HepG2 (cell line): ENCODE data around the gene SURF2. TPM values are rescaled to one million over a fixed set of nuclear protein-coding genes. Genes with fewer than 3 reads are reported as not detected.

Experiments used
- CAMTA2 ChIP-seq: sonication (generic); formaldehyde crosslinking; IDR thresholded peaks from 2 replicates; pipeline ENCODE4 v1.4.0; 2020; ENCODE audit warnings: mild to moderate bottlenecking, missing genetic modification reagents, borderline replicate concordance
- ZBTB42 ChIP-seq: sonication (generic); formaldehyde crosslinking; IDR thresholded peaks from 2 replicates; pipeline ENCODE4 v1.5.0; 2020; ENCODE audit warnings: mild to moderate bottlenecking, missing genetic modification reagents
- ZNF777 ChIP-seq: sonication (generic); formaldehyde crosslinking; IDR thresholded peaks from 2 replicates; pipeline ENCODE4 v1.4.0; 2020; ENCODE audit warnings: missing genetic modification reagents
- ZNF883 ChIP-seq: sonication (generic); formaldehyde crosslinking; IDR thresholded peaks from 2 replicates; pipeline ENCODE4 v1.5.1; 2020; ENCODE audit warnings: mild to moderate bottlenecking, missing genetic modification reagents; ENCODE audit errors: not compliant biosample characterization
- polyA plus RNA-seq, 8 experiments: library from polyadenylated mRNA; depleted of rRNA in 3 of 8; stranded (reverse) in 7 of 8; unstranded in 1 of 8; fragments of >200 nt; fragmentation: Illumina TruSeq in 4 of 8; extraction: Trizol in 4 of 8; gene quantifications; 2 replicates each; pipeline versions ENCODE4 v1.2.1 to v1.2.3, GENCODE V29; 2011 to 2016; ENCODE audit warnings: low read depth in 4 of 8, missing spikeins in 1 of 8, mixed read lengths in 1 of 8; ENCODE audit not compliant: insufficient read depth in 1 of 8
- total RNA-seq, 5 experiments: library from RNA; depleted of rRNA; stranded (reverse); fragments of >200 nt; fragmentation: Illumina TruSeq; extraction: Trizol; gene quantifications; 2 replicates each; pipeline ENCODE4 v1.2.3, GENCODE V29; 2016; ENCODE audit warnings: low read depth in 1 of 5
- TF ChIP-seq, protein P1 (sequence below), 2 experiments: sonication (generic) in 1 of 2; formaldehyde crosslinking in 1 of 2; IDR thresholded peaks; 2 replicates each; pipeline versions ENCODE4 v1.4.0 to v1.6.1; 2016 to 2020; ENCODE audit warnings: borderline replicate concordance in 1 of 2, low read depth in 1 of 2, mild to moderate bottlenecking in 1 of 2, missing genetic modification reagents in 1 of 2
- TF ChIP-seq, protein P2 (sequence below): sonication (generic); formaldehyde crosslinking; IDR thresholded peaks from 2 replicates; pipeline ENCODE4 v1.8.0; 2022; ENCODE audit warnings: mild to moderate bottlenecking, missing genetic modification reagents; ENCODE audit not compliant: insufficient replicate concordance
- TF ChIP-seq, protein P3 (sequence below): sonication (generic); formaldehyde crosslinking; IDR thresholded peaks from 2 replicates; pipeline ENCODE4 v1.5.1; 2020; ENCODE audit warnings: mild to moderate bottlenecking, missing genetic modification reagents, borderline replicate concordance
- TF ChIP-seq, protein P4 (sequence below), 2 experiments: fragments of 450-650 bp in 1 of 2; sonication (generic) in 1 of 2; formaldehyde crosslinking; IDR thresholded peaks; 2 replicates each; pipeline versions ENCODE4 v1.5.0 to v1.8.0; 2020 to 2022; ENCODE audit warnings: mild to moderate bottlenecking in 1 of 2, missing genetic modification reagents in 1 of 2
- TF ChIP-seq, protein P5 (sequence below): sonication (generic); formaldehyde crosslinking; IDR thresholded peaks from 2 replicates; pipeline ENCODE4 v1.5.0; 2020; ENCODE audit warnings: missing genetic modification reagents
- TF ChIP-seq, protein P6 (sequence below): sonication (generic); formaldehyde crosslinking; IDR thresholded peaks from 2 replicates; pipeline ENCODE4 v1.5.0; 2020; ENCODE audit warnings: missing genetic modification reagents

The SURF2 gene
- total and polyA plus RNA-seq, 2 of the 13 experiments (the other 11 are each of a cell fraction or from before 2014, with no cell fraction given) = 6.3 to 13.6 TPM

DNA sequence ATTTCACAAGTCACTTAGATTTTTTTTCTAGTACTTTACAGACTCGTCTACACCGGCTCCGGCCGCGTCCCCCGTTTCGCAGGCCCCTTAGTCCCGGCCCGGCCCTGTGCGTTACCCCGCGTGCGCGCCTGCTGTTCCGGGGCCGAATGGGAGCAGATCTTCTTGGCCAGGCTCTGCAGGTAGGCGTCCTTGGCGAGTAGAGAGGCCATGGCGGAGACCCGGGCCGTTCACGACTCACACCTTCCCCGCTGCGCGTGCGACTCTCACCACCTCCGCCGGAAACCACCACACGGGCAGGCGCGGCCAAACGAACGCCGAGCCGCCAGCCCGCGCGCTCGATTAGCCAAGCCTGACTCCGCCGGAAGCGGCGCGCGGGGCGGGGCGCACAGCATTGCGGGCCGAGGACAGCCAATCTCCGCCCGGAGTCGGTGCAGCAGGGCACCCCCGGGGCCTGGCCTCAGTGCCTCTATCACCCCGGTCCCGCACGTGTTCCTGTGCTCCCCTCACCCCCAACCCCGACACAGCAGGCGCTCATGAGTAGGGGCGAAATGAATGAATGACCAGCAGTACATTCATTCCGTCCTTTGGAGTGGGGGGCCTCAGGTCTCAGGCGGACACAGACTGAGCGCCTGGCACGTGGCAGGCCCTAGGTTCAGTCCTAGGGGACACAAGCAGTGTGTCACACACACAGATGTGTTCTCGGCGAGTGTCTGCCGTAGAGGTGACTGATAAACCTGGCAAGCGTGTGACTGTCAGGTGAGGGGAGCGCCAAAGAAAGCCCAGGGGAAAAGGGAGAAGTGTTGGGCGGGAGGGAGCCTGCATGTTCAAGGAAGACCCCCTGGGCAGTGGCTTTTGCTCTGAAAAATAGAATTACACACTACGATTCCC, 20.2 kb upstream of the SURF2 start, which contains the start of gene SURF6 (continued):
- no peak for TF ChIP-seq ZBTB42 (CRISPR knock-in tag)
- TF ChIP-seq, protein P1, sequence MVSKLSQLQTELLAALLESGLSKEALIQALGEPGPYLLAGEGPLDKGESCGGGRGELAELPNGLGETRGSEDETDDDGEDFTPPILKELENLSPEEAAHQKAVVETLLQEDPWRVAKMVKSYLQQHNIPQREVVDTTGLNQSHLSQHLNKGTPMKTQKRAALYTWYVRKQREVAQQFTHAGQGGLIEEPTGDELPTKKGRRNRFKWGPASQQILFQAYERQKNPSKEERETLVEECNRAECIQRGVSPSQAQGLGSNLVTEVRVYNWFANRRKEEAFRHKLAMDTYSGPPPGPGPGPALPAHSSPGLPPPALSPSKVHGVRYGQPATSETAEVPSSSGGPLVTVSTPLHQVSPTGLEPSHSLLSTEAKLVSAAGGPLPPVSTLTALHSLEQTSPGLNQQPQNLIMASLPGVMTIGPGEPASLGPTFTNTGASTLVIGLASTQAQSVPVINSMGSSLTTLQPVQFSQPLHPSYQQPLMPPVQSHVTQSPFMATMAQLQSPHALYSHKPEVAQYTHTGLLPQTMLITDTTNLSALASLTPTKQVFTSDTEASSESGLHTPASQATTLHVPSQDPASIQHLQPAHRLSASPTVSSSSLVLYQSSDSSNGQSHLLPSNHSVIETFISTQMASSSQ (IDR thresholded peaks at IDR 0.05; ENCODE audit: low read depth) = no peak
- TF ChIP-seq, protein P1 (CRISPR knock-in tag; IDR thresholded peaks at IDR 0.05; ENCODE audit: borderline replicate concordance) = peak; percentile 85; the same call in 1 of the 2 replicates
- peak; percentile 54 for TF ChIP-seq ZNF777 (CRISPR knock-in tag)
- TF ChIP-seq ZNF883 (CRISPR knock-in tag) = peak; percentile 94
- TF ChIP-seq CAMTA2 (CRISPR knock-in tag) = peak; percentile 73; the same call in 1 of the 2 replicates
- TF ChIP-seq, protein P2, sequence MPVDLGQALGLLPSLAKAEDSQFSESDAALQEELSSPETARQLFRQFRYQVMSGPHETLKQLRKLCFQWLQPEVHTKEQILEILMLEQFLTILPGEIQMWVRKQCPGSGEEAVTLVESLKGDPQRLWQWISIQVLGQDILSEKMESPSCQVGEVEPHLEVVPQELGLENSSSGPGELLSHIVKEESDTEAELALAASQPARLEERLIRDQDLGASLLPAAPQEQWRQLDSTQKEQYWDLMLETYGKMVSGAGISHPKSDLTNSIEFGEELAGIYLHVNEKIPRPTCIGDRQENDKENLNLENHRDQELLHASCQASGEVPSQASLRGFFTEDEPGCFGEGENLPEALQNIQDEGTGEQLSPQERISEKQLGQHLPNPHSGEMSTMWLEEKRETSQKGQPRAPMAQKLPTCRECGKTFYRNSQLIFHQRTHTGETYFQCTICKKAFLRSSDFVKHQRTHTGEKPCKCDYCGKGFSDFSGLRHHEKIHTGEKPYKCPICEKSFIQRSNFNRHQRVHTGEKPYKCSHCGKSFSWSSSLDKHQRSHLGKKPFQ (CRISPR knock-in tag) = peak; percentile 99
- TF ChIP-seq, protein P3, sequence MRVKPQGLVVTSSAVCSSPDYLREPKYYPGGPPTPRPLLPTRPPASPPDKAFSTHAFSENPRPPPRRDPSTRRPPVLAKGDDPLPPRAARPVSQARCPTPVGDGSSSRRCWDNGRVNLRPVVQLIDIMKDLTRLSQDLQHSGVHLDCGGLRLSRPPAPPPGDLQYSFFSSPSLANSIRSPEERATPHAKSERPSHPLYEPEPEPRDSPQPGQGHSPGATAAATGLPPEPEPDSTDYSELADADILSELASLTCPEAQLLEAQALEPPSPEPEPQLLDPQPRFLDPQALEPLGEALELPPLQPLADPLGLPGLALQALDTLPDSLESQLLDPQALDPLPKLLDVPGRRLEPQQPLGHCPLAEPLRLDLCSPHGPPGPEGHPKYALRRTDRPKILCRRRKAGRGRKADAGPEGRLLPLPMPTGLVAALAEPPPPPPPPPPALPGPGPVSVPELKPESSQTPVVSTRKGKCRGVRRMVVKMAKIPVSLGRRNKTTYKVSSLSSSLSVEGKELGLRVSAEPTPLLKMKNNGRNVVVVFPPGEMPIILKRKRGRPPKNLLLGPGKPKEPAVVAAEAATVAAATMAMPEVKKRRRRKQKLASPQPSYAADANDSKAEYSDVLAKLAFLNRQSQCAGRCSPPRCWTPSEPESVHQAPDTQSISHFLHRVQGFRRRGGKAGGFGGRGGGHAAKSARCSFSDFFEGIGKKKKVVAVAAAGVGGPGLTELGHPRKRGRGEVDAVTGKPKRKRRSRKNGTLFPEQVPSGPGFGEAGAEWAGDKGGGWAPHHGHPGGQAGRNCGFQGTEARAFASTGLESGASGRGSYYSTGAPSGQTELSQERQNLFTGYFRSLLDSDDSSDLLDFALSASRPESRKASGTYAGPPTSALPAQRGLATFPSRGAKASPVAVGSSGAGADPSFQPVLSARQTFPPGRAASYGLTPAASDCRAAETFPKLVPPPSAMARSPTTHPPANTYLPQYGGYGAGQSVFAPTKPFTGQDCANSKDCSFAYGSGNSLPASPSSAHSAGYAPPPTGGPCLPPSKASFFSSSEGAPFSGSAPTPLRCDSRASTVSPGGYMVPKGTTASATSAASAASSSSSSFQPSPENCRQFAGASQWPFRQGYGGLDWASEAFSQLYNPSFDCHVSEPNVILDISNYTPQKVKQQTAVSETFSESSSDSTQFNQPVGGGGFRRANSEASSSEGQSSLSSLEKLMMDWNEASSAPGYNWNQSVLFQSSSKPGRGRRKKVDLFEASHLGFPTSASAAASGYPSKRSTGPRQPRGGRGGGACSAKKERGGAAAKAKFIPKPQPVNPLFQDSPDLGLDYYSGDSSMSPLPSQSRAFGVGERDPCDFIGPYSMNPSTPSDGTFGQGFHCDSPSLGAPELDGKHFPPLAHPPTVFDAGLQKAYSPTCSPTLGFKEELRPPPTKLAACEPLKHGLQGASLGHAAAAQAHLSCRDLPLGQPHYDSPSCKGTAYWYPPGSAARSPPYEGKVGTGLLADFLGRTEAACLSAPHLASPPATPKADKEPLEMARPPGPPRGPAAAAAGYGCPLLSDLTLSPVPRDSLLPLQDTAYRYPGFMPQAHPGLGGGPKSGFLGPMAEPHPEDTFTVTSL (CRISPR knock-in tag) = no peak; the same call in 1 of the 2 replicates
- TF ChIP-seq, protein P4, sequence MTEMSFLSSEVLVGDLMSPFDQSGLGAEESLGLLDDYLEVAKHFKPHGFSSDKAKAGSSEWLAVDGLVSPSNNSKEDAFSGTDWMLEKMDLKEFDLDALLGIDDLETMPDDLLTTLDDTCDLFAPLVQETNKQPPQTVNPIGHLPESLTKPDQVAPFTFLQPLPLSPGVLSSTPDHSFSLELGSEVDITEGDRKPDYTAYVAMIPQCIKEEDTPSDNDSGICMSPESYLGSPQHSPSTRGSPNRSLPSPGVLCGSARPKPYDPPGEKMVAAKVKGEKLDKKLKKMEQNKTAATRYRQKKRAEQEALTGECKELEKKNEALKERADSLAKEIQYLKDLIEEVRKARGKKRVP (CRISPR knock-in tag; IDR thresholded peaks at IDR 0.05) = peak in 1 of 2 experiments; percentile 66; a peak in 2 of 4 replicates
- TF ChIP-seq, protein P5, sequence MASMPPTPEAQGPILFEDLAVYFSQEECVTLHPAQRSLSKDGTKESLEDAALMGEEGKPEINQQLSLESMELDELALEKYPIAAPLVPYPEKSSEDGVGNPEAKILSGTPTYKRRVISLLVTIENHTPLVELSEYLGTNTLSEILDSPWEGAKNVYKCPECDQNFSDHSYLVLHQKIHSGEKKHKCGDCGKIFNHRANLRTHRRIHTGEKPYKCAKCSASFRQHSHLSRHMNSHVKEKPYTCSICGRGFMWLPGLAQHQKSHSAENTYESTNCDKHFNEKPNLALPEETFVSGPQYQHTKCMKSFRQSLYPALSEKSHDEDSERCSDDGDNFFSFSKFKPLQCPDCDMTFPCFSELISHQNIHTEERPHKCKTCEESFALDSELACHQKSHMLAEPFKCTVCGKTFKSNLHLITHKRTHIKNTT (CRISPR knock-in tag) = no peak
- TF ChIP-seq, protein P6, sequence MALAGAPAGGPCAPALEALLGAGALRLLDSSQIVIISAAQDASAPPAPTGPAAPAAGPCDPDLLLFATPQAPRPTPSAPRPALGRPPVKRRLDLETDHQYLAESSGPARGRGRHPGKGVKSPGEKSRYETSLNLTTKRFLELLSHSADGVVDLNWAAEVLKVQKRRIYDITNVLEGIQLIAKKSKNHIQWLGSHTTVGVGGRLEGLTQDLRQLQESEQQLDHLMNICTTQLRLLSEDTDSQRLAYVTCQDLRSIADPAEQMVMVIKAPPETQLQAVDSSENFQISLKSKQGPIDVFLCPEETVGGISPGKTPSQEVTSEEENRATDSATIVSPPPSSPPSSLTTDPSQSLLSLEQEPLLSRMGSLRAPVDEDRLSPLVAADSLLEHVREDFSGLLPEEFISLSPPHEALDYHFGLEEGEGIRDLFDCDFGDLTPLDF (CRISPR knock-in tag) = peak; percentile 86
